ENCODE measurements around the gene SMIM44. TPM values are rescaled to one million over a fixed set of nuclear protein-coding genes. Genes with fewer than 3 reads are reported as not detected.

The SMIM44 gene
- total RNA-seq, 1 experiment from 2014 or later, result not detected

GRCh38 chr19:3532154-3532786, 49.0 kb upstream of the SMIM44 start:
- no peak overlapping the region for H3K14ac ChIP-seq (ENCODE audit: insufficient read depth, low read length)
- H3K27me3 Mint-ChIP-seq (ENCODE audit: low read depth), result no peaks in the 10 kb centered on the region
- no peak overlapping the region; a peak in 1 of 5 replicates for H3K4me3 Mint-ChIP-seq
- no peak overlapping the region for H4K91ac ChIP-seq (ENCODE audit: insufficient read length, low read depth, low read length)
- no peaks in the 10 kb centered on the region for H3K23me2 ChIP-seq (ENCODE audit: insufficient read length, low read depth, low read length, poor library complexity, severe bottlenecking)
- no peaks in the 10 kb centered on the region for H3K4me1 Mint-ChIP-seq
- no peak overlapping the region for H4K8ac ChIP-seq (replicated peaks; ENCODE audit: insufficient read length, low read depth, low read length)
- H2BK15ac ChIP-seq (ENCODE audit: low read depth, low read length), result no peak overlapping the region
- H3K9me3 ChIP-seq (ENCODE audit: control insufficient read depth, low read depth, low read length), result no peaks in the 10 kb centered on the region
- H3K79me2 ChIP-seq (ENCODE audit: insufficient read depth, low read length), result no peaks in the 10 kb centered on the region
- H3K9me3 Mint-ChIP-seq, result no peaks in the 10 kb centered on the region
- H3K27me3 ChIP-seq (ENCODE audit: insufficient read depth, low read length), result no peaks in the 10 kb centered on the region
- no peak overlapping the region for H2BK120ac ChIP-seq (ENCODE audit: low read depth, low read length, poor library complexity, severe bottlenecking)
- H3K9ac ChIP-seq (ENCODE audit: extremely low read depth, insufficient read length, low read length), result no peak overlapping the region
- H4K5ac ChIP-seq (ENCODE audit: insufficient read length, low read depth, low read length), result no peak overlapping the region
- no peak overlapping the region for H2AK5ac ChIP-seq (ENCODE audit: insufficient read length, low read length)
- H3K36me3 Mint-ChIP-seq (ENCODE audit: insufficient read depth in 1 of 3, low read depth in 3 of 3), result peaks cover 17 to 43% (median 42%) of the 10 kb centered on the region in 3 experiments; a peak in 6 of 7 replicates
- DNase-seq, result no peak
- no peak overlapping the region for H3K18ac ChIP-seq (ENCODE audit: insufficient read length, low read depth, low read length)
- H4K20me1 ChIP-seq (ENCODE audit: control insufficient read depth, insufficient read depth, insufficient read length), result no peaks in the 10 kb centered on the region
- H3T11ph ChIP-seq (ENCODE audit: low read length), result no peak overlapping the region
- H3K4ac ChIP-seq (ENCODE audit: low read depth, low read length), result no peak overlapping the region
- no peak overlapping the region for H2AFZ ChIP-seq (ENCODE audit: low read length)
- no peak overlapping the region for H3K23ac ChIP-seq (ENCODE audit: insufficient read length, low read depth, low read length)
- no peak overlapping the region for H3K27ac Mint-ChIP-seq
- H2BK5ac ChIP-seq (ENCODE audit: insufficient read length, low read length), result no peak overlapping the region
- H3K79me1 ChIP-seq (ENCODE audit: insufficient read depth, low read depth, low read length, poor library complexity, severe bottlenecking), result no peaks in the 10 kb centered on the region
- no peak overlapping the region for H3K4me2 ChIP-seq (ENCODE audit: insufficient read depth, insufficient read length, low read length)
- no peaks in the 10 kb centered on the region for H3K4me1 ChIP-seq (ENCODE audit: insufficient read depth, low read length)
- no peak overlapping the region for H3K27ac ChIP-seq (ENCODE audit: insufficient read length, low read depth, low read length)
- H3K56ac ChIP-seq (ENCODE audit: insufficient read length, low read depth, low read length), result no peak overlapping the region
- no CpG with 5 or more reads among the region's 33 CpGs for WGBS (ENCODE audit: extremely low coverage, insufficient read length, low lambda C conversion rate)
- no peak overlapping the region for H2BK12ac ChIP-seq (ENCODE audit: insufficient read length, low read depth, low read length)
- no peak overlapping the region for H2BK20ac ChIP-seq (ENCODE audit: low read depth, low read length, poor library complexity, severe bottlenecking)
- TF ChIP-seq CTCF (conservative IDR thresholded peaks at IDR 0.05), result no peak
